Measurements from ENCODE around the gene ACAP1.

ACAP1 gene

GRCh38 chr17:7384489-7385081 is 48.3 kb downstream of the ACAP1 start:
- H3K4me1 ChIP-seq = peaks cover 23% of the 10 kb centered on the region
- H3K36me3 ChIP-seq = peaks cover 20% of the 10 kb centered on the region
- peak overlapping the region; percentile 44; the same call in 1 of the 2 replicates for H3K9ac ChIP-seq
- H3K9me3 ChIP-seq = peaks cover 11% of the 10 kb centered on the region
- H3K4me3 ChIP-seq = peak overlapping the region; percentile 65
- H3K4me2 ChIP-seq = peak overlapping the region; percentile 91
- peaks cover 53% of the 10 kb centered on the region for H3K27me3 ChIP-seq
- no peak overlapping the region; the same call in 1 of the 2 replicates for H3K27ac ChIP-seq
- H4K20me1 ChIP-seq = peaks cover 25% of the 10 kb centered on the region; the same call in 1 of the 2 replicates
- TF ChIP-seq Cebpa-rat (IDR thresholded peaks at IDR 0.05) = no peak

- Histone ChIP-seq H3K4me2 (no peak overlapping the region), H3K9me3 (no peaks in the 10 kb centered on the region), H3K27ac (no peak overlapping the region), H3K4me1 (peaks cover 38% of the 10 kb centered on the region), H4K20me1 (peaks cover 17% of the 10 kb centered on the region; the same call in 1 of the 2 replicates), H3K36me3 (peaks cover 52% of the 10 kb centered on the region), H3K4me3 (no peak overlapping the region), H3K9ac (no peak overlapping the region), H3K27me3 (peaks cover 10% of the 10 kb centered on the region)
- no peak for TF ChIP-seq Cebpa-rat (IDR thresholded peaks at IDR 0.05)
Observed at GRCh38 chr17:7388856-7389255, 52.5 kb downstream of the ACAP1 start.

GRCh38 chr17:7389924-7390910 is 53.9 kb downstream of the ACAP1 start:
- peaks cover 17% of the 10 kb centered on the region; the same call in 1 of the 2 replicates for H4K20me1 ChIP-seq
- H3K36me3 ChIP-seq = peaks cover 52% of the 10 kb centered on the region
- TF ChIP-seq Cebpa-rat (IDR thresholded peaks at IDR 0.05) = no peak
- no peak overlapping the region for H3K9ac ChIP-seq
- no peaks in the 10 kb centered on the region for H3K9me3 ChIP-seq
- peaks cover 34% of the 10 kb centered on the region for H3K4me1 ChIP-seq
- no peak overlapping the region for H3K4me2 ChIP-seq
- H3K27me3 ChIP-seq = no peaks in the 10 kb centered on the region
- H3K27ac ChIP-seq = no peak overlapping the region
- no peak overlapping the region for H3K4me3 ChIP-seq

- H3K27me3 ChIP-seq = no peaks in the 10 kb centered on the region
- no peak for TF ChIP-seq Cebpa-rat (IDR thresholded peaks at IDR 0.05)
- H3K27ac ChIP-seq = no peak overlapping the region
- peak overlapping the region; percentile 40 for H3K4me2 ChIP-seq
- H4K20me1 ChIP-seq = peaks cover 12% of the 10 kb centered on the region; the same call in 1 of the 2 replicates
- peaks cover 52% of the 10 kb centered on the region for H3K36me3 ChIP-seq
- no peak overlapping the region for H3K4me3 ChIP-seq
- no peaks in the 10 kb centered on the region for H3K9me3 ChIP-seq
- H3K4me1 ChIP-seq = peaks cover 37% of the 10 kb centered on the region
- H3K9ac ChIP-seq = no peak overlapping the region
Observed at GRCh38 chr17:7391307-7391706, 55.0 kb downstream of the ACAP1 start.

- Histone ChIP-seq H3K4me3 (peak overlapping the region; percentile 90), H3K4me1 (peaks cover 37% of the 10 kb centered on the region), H3K27me3 (no peaks in the 10 kb centered on the region), H3K9ac (peak overlapping the region; percentile 87), H4K20me1 (0 out of 2 replicates have a peak, but pooled peaks cover 7% of the 10 kb centered on the region), H3K4me2 (peak overlapping the region; percentile 97), H3K36me3 (peaks cover 48% of the 10 kb centered on the region), H3K27ac (peak overlapping the region; percentile 88), H3K9me3 (no peaks in the 10 kb centered on the region)
- TF ChIP-seq Cebpa-rat (IDR thresholded peaks at IDR 0.05) = no peak
Observed at GRCh38 chr17:7392696-7393612, 56.6 kb downstream of the ACAP1 start.

GRCh38 chr17:7393613-7394451 is 57.5 kb downstream of the ACAP1 start:
- H3K9ac ChIP-seq = peak overlapping the region; percentile 87
- peak overlapping the region; percentile 97 for H3K4me2 ChIP-seq
- no peaks in the 10 kb centered on the region for H3K27me3 ChIP-seq
- 0 out of 2 replicates have a peak, but pooled peaks cover 4% of the 10 kb centered on the region for H4K20me1 ChIP-seq
- H3K36me3 ChIP-seq = peaks cover 40% of the 10 kb centered on the region
- no peak for TF ChIP-seq Cebpa-rat (IDR thresholded peaks at IDR 0.05)
- H3K4me3 ChIP-seq = peak overlapping the region; percentile 90
- H3K4me1 ChIP-seq = peaks cover 32% of the 10 kb centered on the region
- peak overlapping the region; percentile 88 for H3K27ac ChIP-seq
- H3K9me3 ChIP-seq = no peaks in the 10 kb centered on the region

GRCh38 chr17:7394452-7395191 is 58.3 kb downstream of the ACAP1 start, which contains the start of gene PLSCR3:
Gene PLSCR3, minus strand, starts transcription at chr17:7394525. Its CDS starts 415 bp downstream, at chr17:7394110.
- H4K20me1 ChIP-seq = no peaks in the 10 kb centered on the region
- H3K9ac ChIP-seq = peak within 1 kb of the TSS; percentile 87

GRCh38 chr17:7396147-7396546 is 59.8 kb downstream of the ACAP1 start:
- Histone ChIP-seq H3K4me2 (no peak overlapping the region), H4K20me1 (no peaks in the 10 kb centered on the region), H3K4me3 (no peak overlapping the region), H3K36me3 (peaks cover 16% of the 10 kb centered on the region), H3K9ac (no peak overlapping the region), H3K4me1 (peaks cover 23% of the 10 kb centered on the region), H3K27ac (no peak overlapping the region), H3K9me3 (no peaks in the 10 kb centered on the region), H3K27me3 (no peaks in the 10 kb centered on the region)
- no peak for TF ChIP-seq Cebpa-rat (IDR thresholded peaks at IDR 0.05)

More at GRCh38 chr17:7394452-7395191, 58.3 kb downstream of the ACAP1 start, which contains the start of gene PLSCR3:
- H3K4me1 ChIP-seq = peaks cover 26% of the 10 kb centered on the region
- TF ChIP-seq Cebpa-rat (IDR thresholded peaks at IDR 0.05) = no peak
- no peaks in the 10 kb centered on the region for H3K9me3 ChIP-seq
- H3K36me3 ChIP-seq = peaks cover 32% of the 10 kb centered on the region
- H3K27ac ChIP-seq = peak within 1 kb of the TSS; percentile 88
- H3K27me3 ChIP-seq = no peaks in the 10 kb centered on the region
- H3K4me2 ChIP-seq = peak within 1 kb of the TSS; percentile 97
- H3K4me3 ChIP-seq = peak within 1 kb of the TSS; percentile 90
